Stimulated activated CD4-positive, alpha-beta T cell treated with anti-CD3 and anti-CD28 coated beads, Interleukin-12 subunit alpha, Interleukin-12 subunit beta, amount 100 ng/mL, for 24 hours (primary cell): ENCODE results near the gene WSCD1.

Experiments
- DNase-seq, 2 experiments: peaks; one replicate each; pipeline ENCODE4 v3.0.0-alpha.2; 2020; ENCODE audit warnings: low read depth in 2 of 2

WSCD1 gene

GRCh38 chr17:6160911-6161855 lies 91.0 kb downstream of the WSCD1 start:
- DNase-seq, result no peak

GRCh38 chr17:6162216-6162615 lies 92.0 kb downstream of the WSCD1 start:
- no peak for DNase-seq

- no peak for DNase-seq
Measured at GRCh38 chr17:6162892-6163291, 92.7 kb downstream of the WSCD1 start.

- DNase-seq, result no peak
Measured at GRCh38 chr17:6163612-6164333, 93.6 kb downstream of the WSCD1 start.

- DNase-seq, result no peak
Measured at GRCh38 chr17:6164996-6165395, 94.8 kb downstream of the WSCD1 start.

GRCh38 chr17:6165806-6166205 lies 95.6 kb downstream of the WSCD1 start:
- no peak for DNase-seq

GRCh38 chr17:6166492-6167179 lies 96.5 kb downstream of the WSCD1 start:
- DNase-seq, result no peak

- DNase-seq, result no peak
Measured at GRCh38 chr17:6168296-6168695, 98.1 kb downstream of the WSCD1 start.

- DNase-seq, result no peak
Measured at GRCh38 chr17:6170349-6170748, 100.2 kb downstream of the WSCD1 start.

GRCh38 chr17:6172642-6173330 lies 102.6 kb downstream of the WSCD1 start:
- DNase-seq, result no peak

GRCh38 chr17:6173653-6174052 lies 103.5 kb downstream of the WSCD1 start:
- DNase-seq, result no peak
